Measurements from ENCODE around the gene HDLBP.

Gene HDLBP

GRCh38 chr2:241226723-241227572, 88.5 kb downstream of the HDLBP start:
- no peak for DNase-seq

GRCh38 chr2:241225983-241226382, 89.5 kb downstream of the HDLBP start:
- no peak for DNase-seq

GRCh38 chr2:241225545-241225944, 89.9 kb downstream of the HDLBP start:
- DNase-seq, result no peak

- DNase-seq, result no peak
Observed at GRCh38 chr2:241224851-241225438, 90.5 kb downstream of the HDLBP start.

GRCh38 chr2:241224018-241224850, 91.2 kb downstream of the HDLBP start:
- no peak for DNase-seq

GRCh38 chr2:241223211-241224017, 92.1 kb downstream of the HDLBP start:
- no peak for DNase-seq

- DNase-seq, result no peak
Observed at GRCh38 chr2:241219856-241220356, 95.6 kb downstream of the HDLBP start.

GRCh38 chr2:241219030-241219382, 96.5 kb downstream of the HDLBP start:
- DNase-seq, result no peak

- peak; percentile 74 for DNase-seq
Observed at GRCh38 chr2:241218131-241219029, 97.1 kb downstream of the HDLBP start.

GRCh38 chr2:241217320-241218031, 98.0 kb downstream of the HDLBP start:
- DNase-seq, result peak; percentile 95

- DNase-seq, result no peak
Observed at GRCh38 chr2:241216211-241216761, 99.2 kb downstream of the HDLBP start.

GRCh38 chr2:241215421-241215820, 100.1 kb downstream of the HDLBP start:
- DNase-seq, result no peak

GRCh38 chr2:241214766-241215165, 100.7 kb downstream of the HDLBP start:
- no peak for DNase-seq

- DNase-seq, result no peak
Observed at GRCh38 chr2:241214209-241214608, 101.3 kb downstream of the HDLBP start.

GRCh38 chr2:241213567-241213966, 101.9 kb downstream of the HDLBP start:
- no peak for DNase-seq

- no peak for DNase-seq
Observed at GRCh38 chr2:241213041-241213440, 102.4 kb downstream of the HDLBP start.

GRCh38 chr2:241211276-241211675, 104.2 kb downstream of the HDLBP start:
- no peak for DNase-seq

GRCh38 chr2:241209271-241209670, 106.2 kb downstream of the HDLBP start:
- no peak for DNase-seq

GRCh38 chr2:241208058-241208457, 107.4 kb downstream of the HDLBP start:
- no peak for DNase-seq

GRCh38 chr2:241207641-241208040, 107.8 kb downstream of the HDLBP start:
- DNase-seq, result no peak

GRCh38 chr2:241207151-241207550, 108.3 kb downstream of the HDLBP start:
- no peak for DNase-seq

Measured in 8988T (cell line).